GM18499 (cell line): Measurements from ENCODE around the gene HIVEP3.

Source experiments
- ATAC-seq: cut with Tn5 transposase; IDR thresholded peaks from one replicate; pipeline ENCODE4 v1.9.1; 2021; ENCODE audit warnings: moderate number of reproducible peaks; ENCODE audit not compliant: insufficient read depth, unreplicated experiment

The HIVEP3 gene

DNA sequence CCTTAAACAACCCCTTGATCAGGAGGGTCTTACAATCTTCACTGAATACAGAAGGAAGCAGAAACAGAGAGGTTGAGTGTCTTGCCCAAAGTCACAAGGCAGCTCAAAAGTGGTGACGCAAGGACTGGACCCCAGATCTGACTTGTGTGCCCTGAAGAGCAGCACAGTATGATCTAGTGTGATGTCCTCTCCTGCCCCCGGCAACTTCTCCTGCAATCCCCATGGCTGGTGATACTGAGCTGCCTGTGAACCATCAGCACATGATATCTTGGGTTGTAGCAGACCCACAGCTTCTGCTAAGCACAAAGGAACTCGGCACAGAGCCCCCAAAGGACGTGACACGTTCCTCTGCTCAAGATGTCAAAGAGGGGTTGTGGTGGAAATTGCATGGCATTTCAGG, 383.0 kb downstream of the HIVEP3 start:
- no peak for ATAC-seq

DNA sequence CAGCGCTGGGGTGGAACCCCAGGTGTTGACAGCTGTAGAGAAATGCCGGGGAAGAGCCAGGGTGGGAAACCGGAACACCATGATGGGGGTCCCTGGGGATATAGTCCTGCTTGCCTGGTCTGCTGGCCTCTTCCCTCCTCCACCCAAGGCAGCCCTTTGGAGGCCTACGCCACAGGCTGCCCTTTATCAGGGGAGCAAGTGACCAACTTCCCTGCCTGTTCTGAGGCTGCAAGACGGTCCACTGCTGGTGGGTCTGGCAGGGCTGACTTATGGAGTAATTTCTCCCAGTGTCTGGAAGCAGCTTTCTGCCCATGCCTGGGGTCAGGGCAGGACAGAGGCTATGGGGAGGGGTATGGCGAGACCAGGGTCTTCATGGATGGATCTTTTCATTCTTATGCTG, 383.4 kb downstream of the HIVEP3 start:
- ATAC-seq = no peak

DNA sequence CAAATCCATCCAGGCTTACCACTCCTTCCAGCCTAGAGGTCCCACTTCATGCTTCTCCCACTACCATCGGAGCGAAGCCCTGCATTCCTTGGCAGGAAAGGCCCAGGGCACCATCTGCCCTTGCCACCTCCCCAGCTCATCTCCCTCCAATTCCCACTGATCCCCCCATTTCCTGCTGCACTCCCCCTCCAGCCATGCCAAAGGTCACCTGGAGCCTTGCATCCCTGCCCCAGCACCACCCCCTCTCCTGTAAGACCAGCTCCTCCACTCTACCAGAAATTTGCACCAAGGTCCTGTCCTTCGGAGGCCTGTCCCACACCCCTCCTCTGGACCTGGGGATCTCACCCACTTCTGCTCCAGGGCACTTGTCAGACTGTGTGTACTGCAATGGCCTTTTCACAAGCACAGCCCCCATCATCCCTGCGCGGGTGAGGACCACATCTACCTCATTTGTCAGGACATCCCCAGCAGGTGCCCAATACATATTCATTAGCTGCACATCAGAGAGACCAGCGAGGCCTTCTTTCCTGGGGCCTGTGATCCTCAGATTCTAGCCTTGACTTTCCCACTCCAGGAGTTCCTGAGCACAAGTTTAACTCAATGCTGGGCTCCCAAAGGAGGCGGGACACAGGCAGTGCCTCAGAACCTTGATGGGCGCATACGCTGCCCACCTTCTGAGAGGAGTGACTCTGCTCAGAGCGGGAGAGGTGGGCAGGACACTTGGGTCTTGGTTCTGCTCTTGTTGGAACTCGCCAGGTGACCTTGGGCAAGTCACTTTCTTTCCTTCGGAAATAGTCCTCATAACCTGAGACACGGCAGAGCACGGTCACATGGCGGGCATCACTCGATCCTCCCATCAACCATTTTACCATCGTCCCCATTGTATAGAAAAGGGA, 384.3 kb downstream of the HIVEP3 start:
- ATAC-seq = no peak

GRCh38 chr1:41533731-41534080, 385.0 kb downstream of the HIVEP3 start:
- no peak for ATAC-seq

- no peak for ATAC-seq
Observed at GRCh38 chr1:41533016-41533730, 385.5 kb downstream of the HIVEP3 start.

GRCh38 chr1:41532206-41532975, 386.3 kb downstream of the HIVEP3 start:
- ATAC-seq = no peak

DNA sequence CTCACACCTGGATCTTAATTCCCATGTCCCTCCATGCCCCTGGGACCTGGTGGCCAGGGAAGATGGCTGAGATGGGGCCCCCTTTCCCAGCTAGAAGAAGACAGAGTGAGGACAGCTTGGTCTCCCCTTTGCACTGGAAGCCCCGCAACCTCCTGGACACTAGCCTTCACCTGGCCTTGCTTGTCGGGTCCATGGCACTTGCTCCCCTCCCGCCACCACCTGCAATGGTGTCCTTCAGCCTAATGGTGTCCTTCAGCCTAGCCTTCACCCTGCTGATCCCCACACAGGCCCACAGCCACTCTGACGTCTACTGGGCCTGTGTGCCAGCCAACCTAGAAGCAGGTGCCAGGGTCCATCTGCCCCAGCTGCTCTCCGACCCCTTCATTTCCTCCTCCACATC, 388.3 kb downstream of the HIVEP3 start:
- no peak for ATAC-seq

DNA sequence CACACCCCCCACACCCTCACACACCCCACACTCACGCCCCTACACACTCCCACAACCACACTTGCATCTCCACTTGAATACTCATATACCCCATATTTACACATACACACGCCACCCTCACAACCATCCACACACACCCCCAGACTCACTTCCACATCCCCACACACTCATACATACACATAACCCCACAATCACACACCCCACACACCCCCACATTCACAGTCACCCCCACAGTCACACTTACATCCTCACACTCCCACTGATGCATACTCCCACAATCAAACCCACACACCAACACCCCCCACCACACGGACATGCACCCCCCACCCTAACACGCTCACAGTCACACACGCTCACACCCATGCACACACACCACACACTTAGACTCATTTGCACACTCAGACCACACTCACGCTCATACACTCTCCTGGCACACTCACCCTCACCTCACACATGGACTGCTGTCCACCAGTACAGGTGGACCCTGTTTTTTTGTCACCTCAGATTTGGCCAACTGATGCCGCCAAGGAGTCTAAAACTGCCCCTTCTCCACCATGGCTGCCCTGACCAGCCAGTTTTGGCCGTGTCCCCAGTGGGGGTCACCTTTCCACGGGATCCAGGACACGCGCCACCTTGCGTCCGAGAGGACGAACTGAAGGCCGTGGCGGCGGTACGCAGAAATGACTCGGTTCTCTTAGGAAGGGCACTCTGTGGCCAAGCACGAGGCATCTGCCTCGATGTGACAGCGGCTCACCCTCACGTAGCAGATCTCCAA, 388.9 kb downstream of the HIVEP3 start:
- no peak for ATAC-seq

- no peak for ATAC-seq
Observed at GRCh38 chr1:41528726-41529605, 389.8 kb downstream of the HIVEP3 start.

DNA sequence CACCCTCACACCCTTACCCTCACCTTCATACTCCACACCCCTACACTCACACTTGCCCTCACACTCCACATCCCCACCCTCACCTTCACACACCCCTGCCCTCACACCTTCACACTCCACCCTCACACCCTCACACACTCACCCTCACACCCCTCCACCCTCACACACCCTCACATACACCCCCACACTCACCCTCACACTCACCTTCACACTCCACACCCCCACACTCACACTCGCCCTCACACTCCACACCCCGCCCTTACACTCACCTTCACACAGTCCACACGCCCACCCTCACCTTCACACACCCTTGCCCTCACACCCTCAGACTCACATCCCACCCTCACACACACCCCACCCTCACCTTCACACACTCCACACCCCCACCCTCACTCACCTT, 390.6 kb downstream of the HIVEP3 start:
- ATAC-seq = no peak

DNA sequence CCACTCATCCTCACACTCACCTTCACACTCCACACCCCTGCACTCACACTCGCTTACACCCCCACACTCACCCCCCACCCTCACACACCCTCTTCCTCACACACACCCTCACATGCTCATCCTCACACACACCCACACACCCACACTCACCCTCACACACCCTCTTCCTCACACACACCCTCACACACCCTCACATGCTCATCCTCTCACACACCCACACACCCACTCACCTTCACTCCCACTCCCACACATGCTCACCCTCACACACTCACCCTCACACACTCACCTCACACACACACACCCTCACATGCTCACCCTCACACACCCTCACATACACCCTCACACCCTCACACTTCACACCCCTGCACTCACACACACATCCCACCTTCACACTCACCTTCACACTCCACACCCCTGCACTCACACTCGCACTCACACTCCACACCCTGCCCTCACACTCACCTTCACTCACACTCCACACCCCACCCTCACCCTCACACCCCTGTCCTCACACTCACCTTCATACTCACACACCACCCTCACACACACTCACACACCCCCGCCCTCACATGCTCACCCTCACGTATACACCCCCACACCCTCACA, 391.7 kb downstream of the HIVEP3 start:
- no peak for ATAC-seq

DNA sequence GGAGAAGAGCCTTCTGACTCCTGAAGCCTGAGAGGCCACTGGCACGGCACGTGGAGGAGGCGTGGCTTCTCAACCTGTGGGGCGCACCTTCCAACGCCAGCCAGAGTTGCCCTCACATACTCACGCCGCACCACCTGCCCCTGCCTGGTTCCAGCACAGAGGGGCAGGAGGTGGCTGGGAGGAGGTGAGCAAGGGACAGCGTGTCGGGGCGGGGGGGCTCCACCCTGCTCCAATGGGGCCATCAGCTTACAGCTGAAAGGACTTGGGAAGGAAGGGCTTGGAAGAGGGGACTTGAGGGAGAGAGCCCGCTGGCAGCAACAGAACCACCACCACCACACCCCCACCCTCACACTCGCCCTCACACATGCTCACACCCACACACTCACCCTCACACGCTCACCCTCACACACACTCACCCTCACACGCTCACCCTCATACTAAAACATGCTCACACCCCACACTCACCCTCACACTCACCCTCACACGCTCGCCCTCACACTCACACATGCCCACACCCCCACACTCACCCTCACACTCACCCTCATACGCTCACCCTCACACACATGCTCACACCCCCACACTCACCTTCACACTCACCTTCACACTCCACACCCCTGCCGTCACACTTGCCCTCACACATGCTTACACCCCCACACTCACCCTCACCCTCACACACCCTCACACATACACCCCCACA, 392.7 kb downstream of the HIVEP3 start:
- ATAC-seq = no peak

- no peak for ATAC-seq
Observed at GRCh38 chr1:41524676-41525675, 393.7 kb downstream of the HIVEP3 start.

GRCh38 chr1:41523949-41524675, 394.6 kb downstream of the HIVEP3 start:
- ATAC-seq = no peak

- ATAC-seq = no peak
Observed at GRCh38 chr1:41523071-41523470, 395.7 kb downstream of the HIVEP3 start.

DNA sequence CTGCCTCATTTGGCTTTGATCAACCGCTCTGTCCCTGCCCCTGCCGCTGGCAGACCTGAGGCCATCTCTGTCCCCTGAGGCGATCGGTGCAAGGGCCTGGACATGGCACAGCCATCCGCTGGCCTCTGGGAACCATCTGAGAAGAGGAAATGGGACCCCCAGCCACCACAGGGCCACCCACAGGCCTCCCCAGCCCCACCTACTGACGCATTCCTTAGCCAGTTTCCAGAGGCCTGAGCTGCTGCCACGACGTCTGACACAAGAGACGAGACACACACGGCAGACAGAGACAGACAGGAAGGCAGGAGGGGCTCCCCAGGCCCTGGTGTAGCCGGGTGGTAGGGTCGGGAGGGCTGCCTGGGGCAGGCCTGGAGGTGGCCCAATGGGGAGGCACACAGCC, 397.0 kb downstream of the HIVEP3 start:
- no peak for ATAC-seq
